ENCODE data around the gene DIABLO. TPM values are rescaled to one million over a fixed set of nuclear protein-coding genes. Genes with fewer than 3 reads are reported as not detected.

DIABLO gene
- total and polyA plus RNA-seq, 9 of the 15 experiments (the other 6 are each of a cell fraction or from before 2014, with no cell fraction given): 37.3 to 101 (median 80.1) TPM

DNA sequence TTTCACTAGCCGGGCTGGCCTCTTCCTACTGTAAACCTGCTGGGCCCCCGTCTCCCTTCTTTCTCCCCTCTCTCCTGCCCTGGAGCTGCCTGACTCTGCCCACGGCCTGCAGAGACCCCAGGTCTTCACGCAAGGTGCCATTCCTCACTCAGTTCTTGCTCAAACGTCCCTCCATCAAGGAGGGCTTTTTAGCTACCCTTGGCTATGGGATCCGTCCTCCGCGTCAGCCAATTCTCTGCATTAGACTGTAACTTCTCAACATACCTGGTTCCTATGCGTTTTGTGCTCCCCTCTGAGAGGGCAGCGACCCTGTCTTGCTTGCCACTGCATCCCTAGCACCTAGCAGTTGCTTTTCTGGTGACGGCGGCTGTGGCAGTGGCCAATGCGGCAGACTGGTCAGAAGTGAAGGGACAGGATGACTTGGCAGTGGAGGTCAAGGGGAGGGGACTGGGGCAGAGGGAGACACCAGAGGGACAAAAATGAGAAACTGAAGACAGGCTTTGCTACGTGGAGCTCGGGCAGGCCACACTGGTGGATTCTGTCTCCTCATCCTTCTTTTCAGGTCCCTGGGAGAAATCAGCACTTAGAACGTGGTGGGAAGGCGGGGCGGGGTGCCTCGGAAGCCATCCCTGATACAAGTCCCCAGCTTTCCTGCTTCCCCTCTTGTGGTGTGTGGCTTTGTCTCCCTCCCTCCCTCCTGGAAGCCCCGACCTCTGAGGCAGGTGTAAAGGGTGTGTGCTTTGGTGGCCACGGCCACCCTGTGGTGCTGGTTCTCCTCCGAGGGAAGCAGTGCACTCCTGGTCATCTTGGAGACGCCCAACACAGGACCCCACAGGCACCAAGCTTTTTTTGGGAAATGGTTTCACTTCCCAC, 20.6 kb downstream of the DIABLO start (continued):
- TF ChIP-seq, protein P1, sequence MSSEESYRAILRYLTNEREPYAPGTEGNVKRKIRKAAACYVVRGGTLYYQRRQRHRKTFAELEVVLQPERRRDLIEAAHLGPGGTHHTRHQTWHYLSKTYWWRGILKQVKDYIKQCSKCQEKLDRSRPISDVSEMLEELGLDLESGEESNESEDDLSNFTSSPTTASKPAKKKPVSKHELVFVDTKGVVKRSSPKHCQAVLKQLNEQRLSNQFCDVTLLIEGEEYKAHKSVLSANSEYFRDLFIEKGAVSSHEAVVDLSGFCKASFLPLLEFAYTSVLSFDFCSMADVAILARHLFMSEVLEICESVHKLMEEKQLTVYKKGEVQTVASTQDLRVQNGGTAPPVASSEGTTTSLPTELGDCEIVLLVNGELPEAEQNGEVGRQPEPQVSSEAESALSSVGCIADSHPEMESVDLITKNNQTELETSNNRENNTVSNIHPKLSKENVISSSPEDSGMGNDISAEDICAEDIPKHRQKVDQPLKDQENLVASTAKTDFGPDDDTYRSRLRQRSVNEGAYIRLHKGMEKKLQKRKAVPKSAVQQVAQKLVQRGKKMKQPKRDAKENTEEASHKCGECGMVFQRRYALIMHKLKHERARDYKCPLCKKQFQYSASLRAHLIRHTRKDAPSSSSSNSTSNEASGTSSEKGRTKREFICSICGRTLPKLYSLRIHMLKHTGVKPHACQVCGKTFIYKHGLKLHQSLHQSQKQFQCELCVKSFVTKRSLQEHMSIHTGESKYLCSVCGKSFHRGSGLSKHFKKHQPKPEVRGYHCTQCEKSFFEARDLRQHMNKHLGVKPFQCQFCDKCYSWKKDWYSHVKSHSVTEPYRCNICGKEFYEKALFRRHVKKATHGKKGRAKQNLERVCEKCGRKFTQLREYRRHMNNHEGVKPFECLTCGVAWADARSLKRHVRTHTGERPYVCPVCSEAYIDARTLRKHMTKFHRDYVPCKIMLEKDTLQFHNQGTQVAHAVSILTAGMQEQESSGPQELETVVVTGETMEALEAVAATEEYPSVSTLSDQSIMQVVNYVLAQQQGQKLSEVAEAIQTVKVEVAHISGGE (CRISPR knock-in tag; IDR thresholded peaks at IDR 0.05): peak in 1 of 3 experiments; percentile 81; a peak in 2 of 6 replicates
- TF ChIP-seq, protein P2, sequence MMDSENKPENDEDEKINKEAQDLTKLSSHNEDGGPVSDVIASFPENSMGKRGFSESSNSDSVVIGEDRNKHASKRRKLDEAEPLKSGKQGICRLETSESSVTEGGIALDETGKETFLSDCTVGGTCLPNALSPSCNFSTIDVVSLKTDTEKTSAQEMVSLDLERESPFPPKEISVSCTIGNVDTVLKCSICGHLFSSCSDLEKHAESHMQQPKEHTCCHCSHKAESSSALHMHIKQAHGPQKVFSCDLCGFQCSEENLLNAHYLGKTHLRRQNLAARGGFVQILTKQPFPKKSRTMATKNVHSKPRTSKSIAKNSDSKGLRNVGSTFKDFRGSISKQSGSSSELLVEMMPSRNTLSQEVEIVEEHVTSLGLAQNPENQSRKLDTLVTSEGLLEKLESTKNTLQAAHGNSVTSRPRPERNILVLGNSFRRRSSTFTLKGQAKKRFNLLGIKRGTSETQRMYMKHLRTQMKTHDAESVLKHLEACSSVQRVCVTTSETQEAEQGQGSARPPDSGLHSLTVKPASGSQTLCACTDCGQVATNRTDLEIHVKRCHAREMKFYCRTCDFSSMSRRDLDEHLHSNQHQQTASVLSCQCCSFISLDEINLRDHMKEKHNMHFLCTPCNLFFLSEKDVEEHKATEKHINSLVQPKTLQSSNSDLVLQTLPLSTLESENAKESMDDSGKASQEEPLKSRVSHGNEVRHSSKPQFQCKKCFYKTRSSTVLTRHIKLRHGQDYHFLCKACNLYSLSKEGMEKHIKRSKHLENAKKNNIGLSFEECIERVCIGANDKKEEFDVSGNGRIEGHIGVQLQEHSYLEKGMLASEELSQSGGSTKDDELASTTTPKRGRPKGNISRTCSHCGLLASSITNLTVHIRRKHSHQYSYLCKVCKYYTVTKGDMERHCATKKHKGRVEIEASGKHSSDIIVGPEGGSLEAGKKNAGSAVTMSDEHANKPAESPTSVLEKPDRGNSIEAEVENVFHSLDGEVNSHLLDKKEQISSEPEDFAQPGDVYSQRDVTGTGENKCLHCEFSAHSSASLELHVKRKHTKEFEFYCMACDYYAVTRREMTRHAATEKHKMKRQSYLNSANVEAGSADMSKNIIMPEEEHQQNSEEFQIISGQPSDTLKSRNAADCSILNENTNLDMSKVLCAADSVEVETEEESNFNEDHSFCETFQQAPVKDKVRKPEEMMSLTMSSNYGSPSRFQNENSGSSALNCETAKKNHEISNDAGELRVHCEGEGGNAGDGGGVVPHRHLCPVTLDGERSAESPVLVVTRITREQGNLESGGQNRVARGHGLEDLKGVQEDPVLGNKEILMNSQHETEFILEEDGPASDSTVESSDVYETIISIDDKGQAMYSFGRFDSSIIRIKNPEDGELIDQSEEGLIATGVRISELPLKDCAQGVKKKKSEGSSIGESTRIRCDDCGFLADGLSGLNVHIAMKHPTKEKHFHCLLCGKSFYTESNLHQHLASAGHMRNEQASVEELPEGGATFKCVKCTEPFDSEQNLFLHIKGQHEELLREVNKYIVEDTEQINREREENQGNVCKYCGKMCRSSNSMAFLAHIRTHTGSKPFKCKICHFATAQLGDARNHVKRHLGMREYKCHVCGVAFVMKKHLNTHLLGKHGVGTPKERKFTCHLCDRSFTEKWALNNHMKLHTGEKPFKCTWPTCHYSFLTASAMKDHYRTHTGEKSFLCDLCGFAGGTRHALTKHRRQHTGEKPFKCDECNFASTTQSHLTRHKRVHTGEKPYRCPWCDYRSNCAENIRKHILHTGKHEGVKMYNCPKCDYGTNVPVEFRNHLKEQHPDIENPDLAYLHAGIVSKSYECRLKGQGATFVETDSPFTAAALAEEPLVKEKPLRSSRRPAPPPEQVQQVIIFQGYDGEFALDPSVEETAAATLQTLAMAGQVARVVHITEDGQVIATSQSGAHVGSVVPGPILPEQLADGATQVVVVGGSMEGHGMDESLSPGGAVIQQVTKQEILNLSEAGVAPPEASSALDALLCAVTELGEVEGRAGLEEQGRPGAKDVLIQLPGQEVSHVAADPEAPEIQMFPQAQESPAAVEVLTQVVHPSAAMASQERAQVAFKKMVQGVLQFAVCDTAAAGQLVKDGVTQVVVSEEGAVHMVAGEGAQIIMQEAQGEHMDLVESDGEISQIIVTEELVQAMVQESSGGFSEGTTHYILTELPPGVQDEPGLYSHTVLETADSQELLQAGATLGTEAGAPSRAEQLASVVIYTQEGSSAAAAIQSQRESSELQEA (IDR thresholded peaks at IDR 0.05; ENCODE audit: low read depth): peak; percentile 77
- TF ChIP-seq YY1 (IDR thresholded peaks at IDR 0.05; ENCODE audit: borderline replicate concordance in 1 of 3, control insufficient read depth in 1 of 3, extremely low read depth in 1 of 3, insufficient read depth in 3 of 3, insufficient read length in 1 of 3, insufficient replicate concordance in 2 of 3, low read depth in 1 of 3, low read length in 2 of 3) (no peak), MAFG (tag; conservative IDR thresholded peaks at IDR 0.05) (0 out of 2 replicates have a peak, but pooled peaks have one; percentile 8), NBN (IDR thresholded peaks at IDR 0.05; ENCODE audit: low read depth) (no peak), NR2C2 (CRISPR knock-in tag; IDR thresholded peaks at IDR 0.05) (0 out of 2 replicates have a peak, but pooled peaks have one; percentile 28), NR2C2 (tag; IDR thresholded peaks at IDR 0.05) (no peak), NR2C1 (IDR thresholded peaks at IDR 0.05) (no peak), NR2C1 (tag; IDR thresholded peaks at IDR 0.05) (0 out of 2 replicates have a peak, but pooled peaks have one; percentile 13), POLR2A (conservative IDR thresholded peaks at IDR 0.05) (peak; percentile 39; the same call in 1 of the 2 replicates), SUPT5H (IDR thresholded peaks at IDR 0.05) (0 out of 2 replicates have a peak, but pooled peaks have one; percentile 41), ZFP30 (CRISPR knock-in tag; IDR thresholded peaks at IDR 0.05; ENCODE audit: borderline replicate concordance) (no peak)
